Natural killer cell treated with Interleukin-12 subunit alpha and Interleukin-12 subunit beta and Interleukin-15 and Interleukin-18, amount 100 ng/mL, for 72 hours (primary cell): ENCODE measurements around the gene CACYBP. TPM values are rescaled to one million over a fixed set of nuclear protein-coding genes. Genes with fewer than 3 reads are reported as not detected.

Source experiments
- ATAC-seq, 2 donors: fragments of 150-1000 bp; cut with Tn5 transposase in 1 of 2; sonication (Bioruptor Pico), chemical (Tn5 transposase) in 1 of 2; 2 replicates each; pipeline ENCODE4 v1.10.0; 2021
- DNase-seq: peaks from one replicate; pipeline ENCODE4 v3.0.0; 2022; ENCODE audit warnings: low spot score
- H3K27ac Mint-ChIP-seq, 2 donors: 1 replicate in 1 of 2; 2 replicates in 1 of 2; pipeline ENCODE4 v1.8.0; 2022; ENCODE audit warnings: mixed read lengths in 2 of 2, mild to moderate bottlenecking in 1 of 2, moderate library complexity in 1 of 2
- H3K27me3 Mint-ChIP-seq, 2 donors: 1 replicate in 1 of 2; 2 replicates in 1 of 2; pipeline ENCODE4 v1.8.0; 2022; ENCODE audit warnings: mixed read lengths in 2 of 2
- H3K36me3 Mint-ChIP-seq: one replicate; pipeline ENCODE4 v1.8.0; 2022; ENCODE audit warnings: mixed read lengths
- H3K4me1 Mint-ChIP-seq, 2 donors: 1 replicate in 1 of 2; 2 replicates in 1 of 2; pipeline ENCODE4 v1.8.0; 2022; ENCODE audit warnings: low read depth in 2 of 2, mixed read lengths in 2 of 2, mild to moderate bottlenecking in 1 of 2
- H3K4me3 Mint-ChIP-seq: one replicate; pipeline ENCODE4 v1.8.0; 2022; ENCODE audit warnings: mixed read lengths
- H3K9me3 Mint-ChIP-seq: 2 replicates; pipeline ENCODE4 v1.8.0; 2022; ENCODE audit warnings: mixed read lengths
- total RNA-seq, 2 donors: library from RNA; stranded (reverse); gene quantifications; one replicate each; pipeline ENCODE4 v1.2.3, GENCODE V29; 2022

Gene CACYBP
- total RNA-seq, 2 donors from 2014 or later = 199 to 288 TPM

DNA sequence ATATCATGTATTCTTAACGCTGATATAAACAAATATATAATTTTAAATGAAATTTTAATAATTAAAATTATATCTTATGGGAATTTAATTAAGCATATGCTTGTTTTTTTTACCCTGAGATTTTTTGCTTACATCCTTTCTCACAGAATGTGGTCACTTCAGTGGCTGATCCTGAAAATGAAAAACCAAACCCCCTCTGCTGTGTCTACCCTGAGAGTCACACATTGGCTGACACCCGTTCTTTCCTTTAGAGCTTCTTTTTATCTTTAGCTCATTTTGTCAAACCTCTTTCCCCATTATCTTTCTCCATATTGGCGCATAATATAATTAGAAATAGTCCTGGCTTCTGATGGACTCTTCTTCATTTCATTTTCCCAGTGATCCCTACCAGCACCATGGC is 10.8 kb upstream of the CACYBP start:
- ATAC-seq = no peak
- peaks cover 23 to 26% of the 10 kb centered on the region in 2 donors for H3K4me1 Mint-ChIP-seq
- no peak for DNase-seq
- H3K36me3 Mint-ChIP-seq = peaks cover 4% of the 10 kb centered on the region
- no peaks in the 10 kb centered on the region for H3K9me3 Mint-ChIP-seq
- peak overlapping the region; percentile 76 for H3K4me3 Mint-ChIP-seq
- H3K27me3 Mint-ChIP-seq = no peaks in the 10 kb centered on the region
- H3K27ac Mint-ChIP-seq = peak overlapping the region; percentile 87 to 91

DNA sequence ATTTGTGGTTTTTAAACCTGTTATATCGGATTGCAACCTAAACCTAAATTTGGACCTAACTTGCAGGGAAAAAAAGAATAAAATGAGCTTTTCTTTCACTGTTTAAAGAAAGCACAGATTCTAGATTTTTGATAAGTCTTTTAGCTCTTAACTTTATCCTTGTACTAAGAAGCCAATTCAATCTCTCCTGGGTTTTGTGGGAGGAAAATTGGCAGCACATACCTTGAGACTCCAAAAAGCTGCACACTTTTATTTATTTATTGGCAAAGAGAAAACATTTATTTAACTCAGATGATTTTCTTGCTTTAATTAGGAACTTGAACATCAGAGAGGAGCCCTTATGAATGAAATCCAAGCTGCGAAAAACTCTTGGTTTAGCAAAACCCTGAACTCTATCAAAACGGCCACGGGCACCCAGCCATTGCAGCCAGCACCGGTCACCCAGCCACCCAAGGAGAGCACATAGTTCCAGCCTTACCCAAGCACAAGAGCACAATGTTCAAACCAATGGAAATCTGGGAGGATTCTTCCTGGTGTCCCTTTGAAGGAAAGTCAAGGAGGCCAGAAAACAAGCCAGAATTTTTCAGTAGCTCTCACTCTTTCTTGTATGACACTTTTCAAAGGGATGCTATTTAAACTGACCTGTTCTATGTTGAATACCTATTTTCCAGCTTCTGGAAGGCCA is 10.1 kb upstream of the CACYBP start:
- Mint-ChIP-seq H3K27me3 (no peaks in the 10 kb centered on the region), H3K4me3 (peak overlapping the region; percentile 76), H3K36me3 (peaks cover 4% of the 10 kb centered on the region), H3K9me3 (no peaks in the 10 kb centered on the region), H3K4me1 (peaks cover 21 to 26% of the 10 kb centered on the region in 2 donors), H3K27ac (peak overlapping the region; percentile 87 to 91)
- ATAC-seq (no peak), DNase-seq (no peak)

DNA sequence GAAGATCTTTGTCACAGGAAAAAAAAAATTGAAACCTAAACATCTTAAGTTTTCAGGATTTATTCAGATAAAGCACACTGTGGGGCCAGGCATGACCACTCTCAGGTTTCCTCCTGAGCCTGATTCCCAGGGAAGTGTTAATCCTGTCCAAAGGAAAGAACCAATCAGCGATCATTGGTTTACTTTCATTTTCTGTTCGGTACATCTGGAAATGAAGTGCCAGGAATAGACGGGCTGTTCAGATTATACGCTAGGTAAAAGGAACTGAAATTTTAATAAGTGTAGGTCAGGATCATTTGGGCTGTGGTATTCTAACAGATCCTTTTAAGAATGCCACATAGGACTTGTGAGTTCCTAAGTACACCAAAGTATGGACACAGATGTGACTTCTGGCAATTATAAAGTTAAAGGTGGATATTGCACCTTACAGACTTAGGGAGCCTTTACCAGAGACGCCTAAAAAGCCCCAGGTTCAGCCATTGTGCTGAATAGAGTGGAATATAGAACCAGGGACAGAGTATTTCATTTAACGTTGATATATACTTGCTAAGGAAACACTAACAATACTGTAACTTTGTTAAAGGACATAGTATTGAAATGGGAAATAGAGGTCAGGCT is 9.3 kb upstream of the CACYBP start:
- DNase-seq (no peak), ATAC-seq (peak; percentile 56 to 71)
- H3K36me3 Mint-ChIP-seq = peaks cover 4% of the 10 kb centered on the region
- no peaks in the 10 kb centered on the region for H3K9me3 Mint-ChIP-seq
- H3K27me3 Mint-ChIP-seq = no peaks in the 10 kb centered on the region
- H3K4me1 Mint-ChIP-seq = peaks cover 19 to 26% of the 10 kb centered on the region in 2 donors
- H3K27ac Mint-ChIP-seq = peak overlapping the region; percentile 87 to 91
- H3K4me3 Mint-ChIP-seq = peak overlapping the region; percentile 76

DNA sequence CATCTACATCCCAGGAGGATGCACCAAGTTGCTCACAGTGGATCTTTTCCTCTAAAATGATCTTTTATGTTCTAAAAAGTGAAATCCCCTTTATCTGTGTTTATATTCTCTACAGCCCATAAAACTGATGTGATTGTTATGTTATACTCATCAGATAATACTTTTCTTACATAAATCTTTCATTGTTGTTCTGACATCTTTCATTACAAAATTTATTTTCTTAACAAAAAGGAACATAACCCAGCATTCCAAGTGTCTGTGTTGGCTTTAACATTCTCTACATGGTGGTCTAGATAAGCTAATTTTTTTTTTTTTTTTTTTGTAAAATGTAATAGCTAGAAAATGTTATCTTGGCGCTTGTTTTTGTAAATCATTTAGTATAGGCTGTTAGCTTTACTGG is 8.3 kb upstream of the CACYBP start:
- no peak for ATAC-seq
- Mint-ChIP-seq H3K9me3 (no peaks in the 10 kb centered on the region), H3K36me3 (peaks cover 4% of the 10 kb centered on the region), H3K27me3 (no peaks in the 10 kb centered on the region), H3K4me1 (peaks cover 19 to 26% of the 10 kb centered on the region in 2 donors), H3K27ac (no peak overlapping the region), H3K4me3 (no peak overlapping the region)
- no peak for DNase-seq

DNA sequence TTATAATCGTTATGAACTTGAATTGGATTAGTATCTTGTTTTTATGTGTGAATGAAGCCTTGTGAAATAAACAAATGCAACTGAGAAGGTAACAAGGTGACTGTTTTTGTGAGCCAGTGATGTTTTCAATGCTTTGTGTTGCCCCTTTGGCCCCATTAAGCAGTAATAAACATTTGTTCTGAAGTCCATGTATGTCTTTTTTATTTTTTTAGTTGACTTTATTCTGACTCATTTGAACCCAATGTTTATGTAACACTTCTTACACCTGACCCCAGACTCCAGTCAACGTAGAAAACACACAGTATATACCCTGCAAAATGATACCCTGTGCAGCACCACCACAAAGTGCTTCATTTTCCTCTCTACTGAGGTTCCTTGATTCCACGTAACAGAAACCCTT is 4.6 kb upstream of the CACYBP start:
- Mint-ChIP-seq H3K36me3 (no peaks in the 10 kb centered on the region), H3K27me3 (no peaks in the 10 kb centered on the region), H3K4me1 (peaks cover 13 to 18% of the 10 kb centered on the region in 2 donors), H3K9me3 (no peaks in the 10 kb centered on the region), H3K4me3 (no peak overlapping the region), H3K27ac (no peak overlapping the region)
- no peak for DNase-seq
- ATAC-seq = no peak

DNA sequence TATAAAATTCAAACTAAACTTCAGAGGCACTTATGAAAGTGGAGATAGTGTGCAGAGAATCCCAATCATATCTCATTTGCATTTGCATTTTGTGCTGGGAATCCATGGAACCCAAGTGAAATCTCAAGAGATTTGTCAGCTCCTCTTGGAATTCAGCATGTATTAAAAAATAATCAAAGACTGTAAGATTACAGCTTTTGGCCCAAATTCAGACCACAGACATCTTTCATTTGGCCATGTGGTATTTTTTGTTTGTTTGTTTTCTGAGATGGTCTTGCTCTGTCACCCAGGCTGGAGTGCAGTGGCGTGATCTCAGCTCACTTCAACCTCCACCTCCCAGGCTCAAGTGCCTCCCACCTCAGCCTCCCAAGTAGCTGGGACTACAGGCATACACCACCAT is 3.8 kb upstream of the CACYBP start:
- no peak overlapping the region for H3K4me3 Mint-ChIP-seq
- no peaks in the 10 kb centered on the region for H3K36me3 Mint-ChIP-seq
- DNase-seq (no peak), ATAC-seq (no peak)
- H3K4me1 Mint-ChIP-seq = peaks cover 13 to 18% of the 10 kb centered on the region in 2 donors
- H3K9me3 Mint-ChIP-seq = no peaks in the 10 kb centered on the region
- no peaks in the 10 kb centered on the region for H3K27me3 Mint-ChIP-seq
- no peak overlapping the region for H3K27ac Mint-ChIP-seq

DNA sequence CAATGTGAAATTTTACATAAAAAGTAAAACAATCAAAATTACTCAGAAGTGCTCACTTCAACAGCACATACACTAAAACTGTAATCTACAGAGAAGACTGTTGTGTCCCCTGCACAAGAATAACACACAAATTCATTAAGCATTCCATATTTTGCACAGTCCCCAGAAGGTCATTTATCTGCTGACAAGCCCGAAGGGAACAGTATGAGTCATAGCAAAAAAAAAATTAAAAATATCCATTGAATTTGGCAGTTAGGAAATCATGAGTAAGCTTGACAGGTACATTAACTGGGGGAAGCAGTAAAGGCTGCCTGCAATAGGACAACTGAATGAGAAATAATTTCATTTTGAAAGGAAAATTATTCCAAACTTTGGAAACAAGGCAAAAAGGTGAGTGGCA is 3.3 kb upstream of the CACYBP start:
- no peak overlapping the region for H3K4me3 Mint-ChIP-seq
- H3K9me3 Mint-ChIP-seq = no peaks in the 10 kb centered on the region
- peaks cover 18 to 23% of the 10 kb centered on the region in 2 donors for H3K4me1 Mint-ChIP-seq
- no peaks in the 10 kb centered on the region for H3K36me3 Mint-ChIP-seq
- no peaks in the 10 kb centered on the region for H3K27me3 Mint-ChIP-seq
- DNase-seq (no peak), ATAC-seq (no peak)
- H3K27ac Mint-ChIP-seq = no peak overlapping the region

DNA sequence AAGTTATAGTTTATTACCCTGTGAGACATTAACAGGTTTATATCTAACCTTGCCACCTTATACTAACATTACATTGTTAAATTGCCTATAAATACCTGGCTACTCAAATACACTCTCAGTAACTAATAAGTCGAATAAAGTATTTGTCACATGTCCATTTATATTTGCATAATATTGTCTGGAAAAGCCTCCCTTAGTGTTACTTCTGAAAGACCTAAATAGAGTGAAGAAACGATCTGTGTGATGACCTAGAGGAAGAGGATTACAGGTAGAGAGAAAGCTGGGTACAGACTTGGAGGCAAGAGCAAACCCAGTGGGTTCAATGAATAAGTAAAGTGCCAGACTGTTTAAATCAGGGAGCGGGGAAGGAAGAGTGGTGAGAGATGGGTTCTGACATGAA is 2.7 kb upstream of the CACYBP start:
- H3K27ac Mint-ChIP-seq = no peak overlapping the region
- H3K36me3 Mint-ChIP-seq = no peaks in the 10 kb centered on the region
- H3K27me3 Mint-ChIP-seq = no peaks in the 10 kb centered on the region
- peak overlapping the region; percentile 41 for H3K4me3 Mint-ChIP-seq
- ATAC-seq (no peak), DNase-seq (no peak)
- peaks cover 22 to 28% of the 10 kb centered on the region in 2 donors for H3K4me1 Mint-ChIP-seq
- no peaks in the 10 kb centered on the region for H3K9me3 Mint-ChIP-seq

DNA sequence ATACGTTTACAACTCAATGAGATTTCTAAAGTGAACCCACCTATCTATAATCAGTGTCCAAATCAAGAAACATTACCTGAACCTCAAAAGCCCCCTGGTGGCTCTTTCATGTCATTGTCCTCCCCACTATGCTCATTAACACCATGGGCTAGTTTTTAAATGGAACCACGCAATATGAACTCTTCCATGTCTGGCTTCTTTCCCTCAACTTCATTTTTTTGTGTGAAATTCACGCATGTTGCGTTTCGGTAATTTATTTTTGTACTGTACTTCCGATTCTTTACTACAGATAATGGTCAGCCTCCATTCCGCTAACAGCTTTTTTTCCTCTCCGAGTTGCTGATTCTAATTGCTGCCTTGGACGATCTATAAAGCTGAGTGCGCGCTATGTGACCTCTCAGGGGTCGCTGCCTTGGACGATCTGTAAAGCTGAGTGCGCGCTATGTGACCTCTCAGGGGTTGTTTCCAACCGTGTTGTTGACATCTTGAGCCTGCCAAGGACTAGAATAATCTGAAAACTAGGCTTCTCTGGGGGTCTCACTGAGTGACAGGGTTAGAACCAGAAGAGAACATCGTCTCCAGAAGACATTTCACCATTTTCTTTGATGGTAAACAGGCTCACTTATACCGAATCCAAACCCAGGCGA is 1.1 kb upstream of the CACYBP start:
- ATAC-seq (no peak), DNase-seq (no peak)
- Mint-ChIP-seq H3K36me3 (no peaks in the 10 kb centered on the region), H3K4me1 (peaks cover 35 to 40% of the 10 kb centered on the region in 2 donors), H3K4me3 (no peak overlapping the region), H3K27me3 (no peaks in the 10 kb centered on the region), H3K9me3 (no peaks in the 10 kb centered on the region), H3K27ac (no peak overlapping the region)

DNA sequence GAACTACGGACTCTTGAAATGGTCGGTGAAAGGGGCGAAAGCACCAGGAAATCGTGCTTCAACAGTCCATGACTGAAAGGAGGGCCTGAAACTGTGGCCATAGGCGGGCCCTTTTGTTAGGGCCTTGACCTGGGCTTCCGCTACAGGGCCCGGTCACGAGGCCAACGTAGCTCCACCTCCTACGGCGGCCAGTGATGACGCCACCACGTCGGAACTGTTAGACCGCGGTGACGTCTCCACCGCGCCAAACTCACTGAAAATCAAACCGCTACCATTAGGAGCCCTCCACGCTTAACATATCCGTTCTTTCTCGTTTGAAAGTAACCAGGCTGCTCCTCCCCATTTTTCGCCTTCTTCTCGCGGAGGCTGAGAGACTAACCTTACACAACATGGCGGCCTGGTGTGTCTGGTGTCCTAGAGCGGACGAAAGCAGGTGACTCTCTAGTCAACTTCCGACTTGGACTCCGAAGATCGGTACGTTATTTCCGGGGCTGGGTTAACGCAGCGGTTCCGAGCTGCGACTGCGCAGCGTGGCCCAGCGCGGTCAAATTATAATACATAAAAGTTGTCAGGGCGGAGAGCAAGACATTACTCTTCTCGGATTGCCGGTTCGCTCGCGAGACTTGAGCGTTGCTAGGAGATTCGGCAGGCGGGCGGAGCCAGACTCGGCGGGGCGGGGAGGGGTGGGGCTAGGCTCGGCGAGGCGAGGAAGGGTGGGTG is 371 bp upstream of the CACYBP start:
- Mint-ChIP-seq H3K36me3 (peaks cover 3% of the 10 kb centered on the region), H3K27me3 (no peaks in the 10 kb centered on the region), H3K9me3 (no peaks in the 10 kb centered on the region), H3K27ac (no peak overlapping the region), H3K4me3 (no peak overlapping the region), H3K4me1 (peaks cover 37 to 46% of the 10 kb centered on the region in 2 donors)
- ATAC-seq = peak; percentile 90 to 93
- peak; percentile 97 for DNase-seq

DNA sequence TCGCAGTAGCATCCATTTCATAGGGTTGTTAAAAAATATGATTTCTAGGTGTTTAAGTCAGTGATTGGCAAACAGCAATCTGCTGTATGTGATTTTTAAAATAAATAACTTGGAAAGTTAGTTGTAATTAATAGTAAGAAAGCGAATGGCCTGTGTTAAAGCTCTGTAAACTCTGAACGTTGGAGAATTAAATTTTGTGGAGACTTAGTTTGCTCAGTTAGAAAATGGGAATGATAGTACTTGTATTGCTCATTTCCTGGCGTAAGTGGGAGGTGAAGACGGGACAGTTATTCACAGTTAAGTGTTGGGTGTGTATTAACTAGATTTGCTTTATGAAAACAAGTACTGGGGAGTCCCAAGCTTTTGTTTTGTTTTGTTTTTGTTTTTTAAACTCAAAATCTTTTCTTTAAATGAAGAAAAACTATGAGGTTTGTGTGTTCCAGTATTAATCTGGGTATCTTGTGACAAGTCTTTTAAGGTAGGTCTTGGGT is 995 bp downstream of the CACYBP start:
- no peak overlapping the region for H3K4me3 Mint-ChIP-seq

DNA sequence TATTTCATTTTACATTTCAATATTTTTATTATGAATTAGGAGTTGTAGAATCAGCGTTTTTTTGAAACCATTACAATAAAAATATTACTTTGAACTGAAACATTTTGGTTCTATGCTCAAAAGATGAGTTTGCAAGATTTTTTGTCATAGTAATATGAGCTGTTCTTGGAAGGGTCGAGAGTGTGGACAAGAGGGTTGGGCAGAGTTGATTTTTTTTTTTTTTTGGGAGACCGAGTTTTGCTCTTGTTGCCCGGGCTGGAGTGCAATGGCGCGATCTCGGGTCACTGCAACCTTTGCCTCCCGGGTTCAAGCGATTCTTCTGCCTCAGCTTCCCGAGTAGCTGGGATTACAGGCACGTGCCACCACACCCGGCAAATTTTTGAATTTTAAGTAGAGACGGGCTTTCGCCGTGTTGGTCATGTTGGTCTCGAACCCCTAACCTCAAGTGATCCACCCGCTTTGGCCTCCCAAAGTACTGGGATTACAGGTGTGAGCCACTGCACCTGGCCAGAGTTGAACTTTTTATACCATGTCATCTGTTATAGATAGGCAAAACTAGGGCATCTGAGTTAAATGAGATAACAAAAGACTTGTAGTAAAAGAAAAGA is 3.3 kb downstream of the CACYBP start:
- H3K36me3 Mint-ChIP-seq = peaks cover 15% of the 10 kb centered on the region
- H3K27ac Mint-ChIP-seq = peak overlapping the region; percentile 56 to 73
- ATAC-seq (no peak), DNase-seq (no peak)
- H3K4me3 Mint-ChIP-seq = peak overlapping the region; percentile 59
- no peaks in the 10 kb centered on the region for H3K9me3 Mint-ChIP-seq
- peaks cover 42 to 45% of the 10 kb centered on the region in 2 donors for H3K4me1 Mint-ChIP-seq
- no peaks in the 10 kb centered on the region for H3K27me3 Mint-ChIP-seq

More for the DNA sequence above, 995 bp downstream of the CACYBP start:
- H3K4me1 Mint-ChIP-seq = peaks cover 46 to 56% of the 10 kb centered on the region in 2 donors
- no peak overlapping the region for H3K27ac Mint-ChIP-seq
- DNase-seq (no peak), ATAC-seq (no peak)
- H3K9me3 Mint-ChIP-seq = no peaks in the 10 kb centered on the region
- H3K27me3 Mint-ChIP-seq = no peaks in the 10 kb centered on the region
- peaks cover 14% of the 10 kb centered on the region for H3K36me3 Mint-ChIP-seq

DNA sequence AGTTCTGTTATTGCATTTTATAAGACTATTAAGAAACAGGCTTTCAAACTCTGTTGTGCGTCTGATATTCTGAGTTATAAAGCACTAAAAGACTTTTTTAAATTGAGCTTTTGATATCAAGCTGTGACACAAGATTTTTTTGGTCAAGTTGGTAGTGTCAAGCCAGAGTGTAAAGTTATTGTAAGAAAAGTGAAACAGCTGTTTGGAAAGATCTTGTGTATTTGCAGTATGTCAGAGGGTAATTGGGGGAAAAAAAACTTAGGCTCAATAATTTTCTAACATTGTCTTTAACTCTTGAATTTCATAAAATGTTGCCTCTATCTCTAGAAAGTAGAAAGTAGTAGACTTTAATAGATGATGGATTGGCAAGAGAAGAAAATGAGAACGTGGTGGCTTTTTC is 3.8 kb downstream of the CACYBP start:
- Mint-ChIP-seq H3K4me1 (peaks cover 43 to 45% of the 10 kb centered on the region in 2 donors), H3K36me3 (peaks cover 15% of the 10 kb centered on the region), H3K4me3 (peak overlapping the region; percentile 59), H3K9me3 (no peaks in the 10 kb centered on the region), H3K27ac (peak overlapping the region; percentile 56 to 73), H3K27me3 (no peaks in the 10 kb centered on the region)
- DNase-seq = no peak
- ATAC-seq = no peak
